Activated CD4-positive, alpha-beta T cell treated with anti-CD3 and anti-CD28 coated beads, Interleukin-2, Interleukin-6, amounts not matched to agents 100 ng/mL and 50 ng/mL, durations not matched to agents 16 hours and 8 hours (primary cell): ENCODE results near the gene GPR137C.
"Not testable (repeated sequence)": the region's sequence is repeated elsewhere in the genome, so short reads cannot be mapped to it uniquely, and the experiment has no call there.

ENCODE experiments used
- DNase-seq: peaks from one replicate; pipeline ENCODE4 v3.0.0-alpha.2; 2020

Gene GPR137C

GRCh38 chr14:52552063-52552988 is at the start of gene GPR137C, which contains the start of gene TXNDC16:
GPR137C (plus strand) TSS chr14:52552836; CDS start chr14:52553148, 312 bp downstream.
TXNDC16 (minus strand) TSS chr14:52552505; CDS start chr14:52543557, 8,948 bp downstream.
- DNase-seq: peak; percentile 99

GRCh38 chr14:52513249-52513648 is 39.4 kb upstream of the GPR137C start:
- no peak for DNase-seq

- DNase-seq: no peak
Observed at GRCh38 chr14:52514046-52514811, 38.4 kb upstream of the GPR137C start.

GRCh38 chr14:52522033-52522432 is 30.6 kb upstream of the GPR137C start:
- no peak for DNase-seq

- no peak for DNase-seq
Observed at GRCh38 chr14:52522581-52523345, 29.9 kb upstream of the GPR137C start.

- DNase-seq: no peak
Observed at GRCh38 chr14:52527052-52527451, 25.6 kb upstream of the GPR137C start.

GRCh38 chr14:52531481-52531880 is 21.2 kb upstream of the GPR137C start:
- DNase-seq: no peak

GRCh38 chr14:52536269-52536668 is 16.4 kb upstream of the GPR137C start:
- DNase-seq: no peak

GRCh38 chr14:52538623-52539022 is 14.0 kb upstream of the GPR137C start:
- no peak for DNase-seq

GRCh38 chr14:52545584-52546317 is 6.9 kb upstream of the GPR137C start:
- no peak for DNase-seq

- no peak for DNase-seq
Observed at GRCh38 chr14:52546318-52546670, 6.3 kb upstream of the GPR137C start.

- no peak for DNase-seq
Observed at GRCh38 chr14:52547027-52547426, 5.6 kb upstream of the GPR137C start.

GRCh38 chr14:52547526-52547925 is 5.1 kb upstream of the GPR137C start:
- DNase-seq: no peak

- DNase-seq: no peak
Observed at GRCh38 chr14:52550661-52551060, 2.0 kb upstream of the GPR137C start.

- DNase-seq: no peak
Observed at GRCh38 chr14:52551205-52551604, 1.4 kb upstream of the GPR137C start.

- DNase-seq: peak; percentile 22
Observed at GRCh38 chr14:52551696-52552062, 957 bp upstream of the GPR137C start.

- peak; percentile 41 for DNase-seq
Observed at GRCh38 chr14:52553002-52553670, 500 bp downstream of the GPR137C start.

- peak; percentile 69 for DNase-seq
Observed at GRCh38 chr14:52553671-52554575, 1.3 kb downstream of the GPR137C start.

GRCh38 chr14:52558688-52559087 is 6.1 kb downstream of the GPR137C start:
- DNase-seq: no peak

- no peak for DNase-seq
Observed at GRCh38 chr14:52563120-52563519, 10.5 kb downstream of the GPR137C start.

- DNase-seq: not testable (repeated sequence)
Observed at GRCh38 chr14:52568454-52568853, 15.8 kb downstream of the GPR137C start.
